ENCODE measurements around the gene ACADSB. TPM values are rescaled to one million over a fixed set of nuclear protein-coding genes. Genes with fewer than 3 reads are reported as not detected.

The ACADSB gene
- total RNA-seq, 1 donor from 2014 or later: 22.4 TPM

DNA sequence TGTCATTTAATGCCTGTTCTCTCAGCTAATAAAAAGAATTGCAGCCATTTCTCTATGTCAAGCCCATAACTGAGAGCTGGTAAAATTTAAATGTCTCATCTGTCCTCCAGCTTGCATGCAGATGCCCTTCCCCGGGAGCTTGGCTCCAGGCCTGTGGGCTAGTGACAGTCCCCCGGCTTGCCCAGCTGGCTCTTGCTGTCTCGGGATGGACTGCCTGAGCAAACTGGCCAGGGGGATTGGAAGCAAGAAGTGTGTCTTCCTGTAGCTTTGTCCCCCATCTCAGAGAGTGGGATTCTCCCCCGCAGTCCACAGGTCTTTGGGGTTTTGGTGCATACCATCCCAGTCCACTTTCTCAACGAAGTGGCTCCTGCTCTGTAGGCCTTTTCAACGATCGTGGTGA, 73.1 kb downstream of the ACADSB start:
- Mint-ChIP-seq H3K27ac (no peak overlapping the region), H3K36me3 (ENCODE audit: insufficient read depth) (no peaks in the 10 kb centered on the region), H3K27me3 (peaks cover 9% of the 10 kb centered on the region), H3K4me1 (ENCODE audit: low read depth) (no peaks in the 10 kb centered on the region), H3K4me3 (ENCODE audit: low read depth) (no peak overlapping the region), H3K9me3 (ENCODE audit: low read depth) (no peaks in the 10 kb centered on the region)
- no peak for DNase-seq (ENCODE audit: low spot score, unreplicated experiment)
- TF ChIP-seq, protein P1, sequence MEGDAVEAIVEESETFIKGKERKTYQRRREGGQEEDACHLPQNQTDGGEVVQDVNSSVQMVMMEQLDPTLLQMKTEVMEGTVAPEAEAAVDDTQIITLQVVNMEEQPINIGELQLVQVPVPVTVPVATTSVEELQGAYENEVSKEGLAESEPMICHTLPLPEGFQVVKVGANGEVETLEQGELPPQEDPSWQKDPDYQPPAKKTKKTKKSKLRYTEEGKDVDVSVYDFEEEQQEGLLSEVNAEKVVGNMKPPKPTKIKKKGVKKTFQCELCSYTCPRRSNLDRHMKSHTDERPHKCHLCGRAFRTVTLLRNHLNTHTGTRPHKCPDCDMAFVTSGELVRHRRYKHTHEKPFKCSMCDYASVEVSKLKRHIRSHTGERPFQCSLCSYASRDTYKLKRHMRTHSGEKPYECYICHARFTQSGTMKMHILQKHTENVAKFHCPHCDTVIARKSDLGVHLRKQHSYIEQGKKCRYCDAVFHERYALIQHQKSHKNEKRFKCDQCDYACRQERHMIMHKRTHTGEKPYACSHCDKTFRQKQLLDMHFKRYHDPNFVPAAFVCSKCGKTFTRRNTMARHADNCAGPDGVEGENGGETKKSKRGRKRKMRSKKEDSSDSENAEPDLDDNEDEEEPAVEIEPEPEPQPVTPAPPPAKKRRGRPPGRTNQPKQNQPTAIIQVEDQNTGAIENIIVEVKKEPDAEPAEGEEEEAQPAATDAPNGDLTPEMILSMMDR (IDR thresholded peaks at IDR 0.05; ENCODE audit: unreplicated experiment): no peak

DNA sequence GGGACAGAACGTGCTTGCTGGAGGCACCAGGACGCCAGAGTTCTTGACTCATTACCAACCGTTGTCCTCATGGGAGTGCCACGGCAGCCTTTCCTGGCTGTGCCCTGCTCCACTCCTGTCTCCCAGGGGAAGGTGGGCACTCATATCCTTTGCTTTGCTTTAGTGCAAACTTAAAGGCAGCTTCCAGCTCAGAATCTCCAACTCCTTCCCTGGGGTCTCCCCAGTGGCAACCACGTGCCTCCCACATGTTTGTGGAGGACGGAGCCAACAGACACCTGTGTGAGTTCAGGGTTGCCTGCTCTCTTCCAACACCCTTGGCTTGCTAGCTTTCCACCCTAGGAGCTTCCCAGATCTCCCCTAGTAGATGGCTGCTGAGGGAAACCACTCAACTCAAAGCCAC, 75.0 kb downstream of the ACADSB start:
- H3K4me3 Mint-ChIP-seq (ENCODE audit: low read depth): no peak overlapping the region
- TF ChIP-seq, protein P1 (IDR thresholded peaks at IDR 0.05; ENCODE audit: unreplicated experiment): no peak
- no peaks in the 10 kb centered on the region for H3K36me3 Mint-ChIP-seq (ENCODE audit: insufficient read depth)
- no peak for DNase-seq (ENCODE audit: low spot score, unreplicated experiment)
- H3K27me3 Mint-ChIP-seq: peaks cover 12% of the 10 kb centered on the region
- H3K9me3 Mint-ChIP-seq (ENCODE audit: low read depth): no peaks in the 10 kb centered on the region
- H3K4me1 Mint-ChIP-seq (ENCODE audit: low read depth): no peaks in the 10 kb centered on the region
- H3K27ac Mint-ChIP-seq: no peak overlapping the region

DNA sequence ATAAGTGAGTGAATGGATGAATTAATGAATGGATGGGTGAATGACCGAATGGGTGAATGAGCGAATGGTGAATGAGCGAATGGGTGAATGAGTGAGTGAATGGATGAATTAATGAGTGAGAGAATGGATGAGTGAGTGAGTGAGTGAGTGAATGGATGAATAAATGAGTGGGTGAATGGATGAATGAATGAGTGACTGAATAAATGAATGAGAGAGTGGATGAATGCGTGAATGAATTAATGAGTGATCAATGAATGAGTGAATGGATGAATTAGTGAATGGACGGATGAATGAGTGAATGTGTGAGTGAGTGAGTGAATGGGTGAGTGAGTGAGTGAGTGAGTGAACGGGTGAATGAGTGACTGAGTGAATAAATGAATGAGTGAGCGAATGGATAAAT, 77.5 kb downstream of the ACADSB start:
- Mint-ChIP-seq H3K9me3 (ENCODE audit: low read depth) (no peaks in the 10 kb centered on the region), H3K4me3 (ENCODE audit: low read depth) (no peak overlapping the region), H3K4me1 (ENCODE audit: low read depth) (no peaks in the 10 kb centered on the region), H3K27me3 (peaks cover 12% of the 10 kb centered on the region), H3K27ac (no peak overlapping the region), H3K36me3 (ENCODE audit: insufficient read depth) (no peaks in the 10 kb centered on the region)
- DNase-seq (ENCODE audit: low spot score, unreplicated experiment): no peak
- TF ChIP-seq, protein P1 (IDR thresholded peaks at IDR 0.05; ENCODE audit: unreplicated experiment): no peak

DNA sequence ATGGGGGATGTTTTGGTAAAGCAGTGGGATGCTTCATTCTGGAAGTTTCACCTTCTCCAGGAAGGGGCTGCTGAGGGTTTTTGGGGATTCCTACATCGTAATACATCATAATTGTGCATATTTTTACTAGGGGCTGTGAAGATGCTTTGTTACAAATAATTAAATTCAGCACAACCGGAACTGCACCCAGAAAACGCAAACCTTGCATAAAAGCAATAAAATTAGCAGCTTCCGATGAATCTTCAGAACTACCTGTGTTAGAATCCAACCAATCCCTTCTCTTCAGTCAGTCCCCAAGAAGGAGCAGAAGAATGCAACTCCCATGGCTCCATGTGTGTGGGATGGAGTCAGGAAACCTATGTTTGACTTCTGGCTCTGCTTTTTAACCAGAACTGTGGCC, 78.5 kb downstream of the ACADSB start:
- Mint-ChIP-seq H3K4me3 (ENCODE audit: low read depth) (no peak overlapping the region), H3K27ac (no peak overlapping the region), H3K4me1 (ENCODE audit: low read depth) (no peaks in the 10 kb centered on the region), H3K9me3 (ENCODE audit: low read depth) (no peaks in the 10 kb centered on the region), H3K36me3 (ENCODE audit: insufficient read depth) (no peaks in the 10 kb centered on the region), H3K27me3 (peaks cover 15% of the 10 kb centered on the region)
- DNase-seq (ENCODE audit: low spot score, unreplicated experiment): no peak
- TF ChIP-seq, protein P1 (IDR thresholded peaks at IDR 0.05; ENCODE audit: unreplicated experiment): no peak

DNA sequence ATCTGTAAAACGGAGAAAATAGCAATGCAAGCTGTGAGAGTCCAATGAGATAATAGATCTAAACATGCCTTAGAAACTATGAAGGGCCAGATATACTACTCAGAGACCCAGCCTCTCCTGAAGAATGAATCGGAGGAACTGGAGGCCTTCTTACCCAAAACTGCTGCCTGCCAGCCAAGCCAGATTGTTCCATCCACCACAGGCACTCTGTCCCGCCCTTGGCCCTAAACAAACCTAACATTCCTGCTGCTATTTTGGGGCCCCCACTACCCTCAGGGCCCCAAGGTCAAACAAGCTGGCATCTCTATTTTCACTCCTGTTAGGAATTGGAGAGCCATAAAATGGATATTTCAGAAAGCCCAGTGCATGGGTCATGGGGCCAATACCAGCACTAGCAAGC, 79.0 kb downstream of the ACADSB start:
- TF ChIP-seq, protein P1 (IDR thresholded peaks at IDR 0.05; ENCODE audit: unreplicated experiment): no peak
- no peak for DNase-seq (ENCODE audit: low spot score, unreplicated experiment)
- Mint-ChIP-seq H3K4me3 (ENCODE audit: low read depth) (no peak overlapping the region), H3K27me3 (peaks cover 15% of the 10 kb centered on the region), H3K27ac (no peak overlapping the region), H3K4me1 (ENCODE audit: low read depth) (no peaks in the 10 kb centered on the region), H3K36me3 (ENCODE audit: insufficient read depth) (no peaks in the 10 kb centered on the region), H3K9me3 (ENCODE audit: low read depth) (no peaks in the 10 kb centered on the region)

Measured in progenitor cell of endocrine pancreas (in vitro differentiated cells).